ENCODE data around the gene KDM2A.

- TF ChIP-seq CTCF (IDR thresholded peaks at IDR 0.05; ENCODE audit: borderline replicate concordance, extremely low read depth, low read length, poor library complexity, severe bottlenecking) = no peak
- TF ChIP-seq EZH2 (IDR thresholded peaks at IDR 0.05; ENCODE audit: borderline replicate concordance, low read depth, low read length, severe bottlenecking) = no peak
Measured at GRCh38 chr11:67282155-67282875, 163.3 kb downstream of the KDM2A start.
